Neuronal stem cell (in vitro differentiated cells): ENCODE measurements around the gene MX2.

Experiments used
- DNase-seq: peaks from one replicate; pipeline ENCODE4 v3.0.0-alpha.2; 2013; ENCODE audit warnings: low spot score
- H2AFZ ChIP-seq: one replicate; pipeline ENCODE4 v1.6.1; 2013; ENCODE audit warnings: mild to moderate bottlenecking, low read length, inconsistent platforms
- H2AK5ac ChIP-seq: 2 replicates; pipeline ENCODE4 v1.6.1; 2013; ENCODE audit warnings: low read depth, mild to moderate bottlenecking, inconsistent platforms, low read length, moderate library complexity, mixed read lengths
- H2BK120ac ChIP-seq: 2 replicates; pipeline ENCODE4 v1.6.1; 2013; ENCODE audit warnings: low read depth, mild to moderate bottlenecking, inconsistent platforms, low read length, moderate library complexity, mixed read lengths
- H2BK12ac ChIP-seq: one replicate; pipeline ENCODE4 v1.6.1; 2013; ENCODE audit warnings: low read length, inconsistent platforms
- H2BK15ac ChIP-seq: 2 replicates; pipeline ENCODE4 v1.6.1; 2013; ENCODE audit warnings: mild to moderate bottlenecking, low read length, inconsistent platforms, mixed read lengths
- H2BK5ac ChIP-seq: one replicate; pipeline ENCODE4 v1.6.1; 2013; ENCODE audit warnings: inconsistent platforms, mild to moderate bottlenecking, low read length, moderate library complexity
- H3K14ac ChIP-seq: one replicate; pipeline ENCODE4 v1.6.1; 2013; ENCODE audit warnings: low read length, inconsistent platforms
- H3K18ac ChIP-seq: 2 replicates; pipeline ENCODE4 v1.6.1; 2013; ENCODE audit warnings: low read length, inconsistent platforms
- H3K23ac ChIP-seq: 2 replicates; pipeline ENCODE4 v1.6.1; 2013; ENCODE audit warnings: low read depth, mild to moderate bottlenecking, mixed read lengths, low read length, inconsistent platforms; ENCODE audit not compliant: poor library complexity
- H3K27ac ChIP-seq: replicated peaks from 3 replicates; pipeline ENCODE4 v1.5.1; 2013; ENCODE audit warnings: low read length, inconsistent platforms
- H3K27me3 ChIP-seq, 3 experiments: 2 replicates each; pipeline ENCODE4 v1.6.1; 2013; ENCODE audit warnings: low read length in 3 of 3, mild to moderate bottlenecking in 2 of 3, inconsistent platforms in 1 of 3, low read depth in 1 of 3, mixed read lengths in 1 of 3, moderate library complexity in 1 of 3; ENCODE audit not compliant: control insufficient read depth in 3 of 3, insufficient read depth in 3 of 3
- H3K36me3 ChIP-seq, 2 donors: replicated peaks in 1 of 2; 2 replicates each; pipeline ENCODE4 v1.6.1; 2013; ENCODE audit warnings: low read length in 2 of 2; ENCODE audit not compliant: control insufficient read depth in 2 of 2, insufficient read depth in 2 of 2
- H3K4ac ChIP-seq: 2 replicates; pipeline ENCODE4 v1.6.1; 2013; ENCODE audit warnings: inconsistent platforms, mild to moderate bottlenecking, low read length, moderate library complexity
- H3K4me1 ChIP-seq, 2 donors: 1 replicate in 1 of 2; 2 replicates in 1 of 2; pipeline ENCODE4 v1.6.1; 2013; ENCODE audit warnings: low read length in 2 of 2, low read depth in 1 of 2; ENCODE audit not compliant: control insufficient read depth in 2 of 2, insufficient read depth in 1 of 2
- H3K4me2 ChIP-seq: one replicate; pipeline ENCODE4 v1.6.1; 2013; ENCODE audit warnings: mild to moderate bottlenecking, low read length, inconsistent platforms; ENCODE audit not compliant: insufficient read depth, poor library complexity, severe bottlenecking
- H3K4me3 ChIP-seq, 2 donors: 2 replicates each; pipeline ENCODE4 v1.5.1; 2013; ENCODE audit warnings: low read length in 2 of 2, mild to moderate bottlenecking in 2 of 2, inconsistent platforms in 1 of 2, moderate library complexity in 1 of 2
- H3K79me1 ChIP-seq: one replicate; pipeline ENCODE4 v1.6.1; 2013; ENCODE audit warnings: low read depth, mild to moderate bottlenecking, inconsistent platforms, low read length, moderate library complexity
- H3K9ac ChIP-seq: one replicate; pipeline ENCODE4 v1.6.1; 2013; ENCODE audit warnings: mild to moderate bottlenecking, low read depth, low read length, inconsistent platforms; ENCODE audit not compliant: poor library complexity
- H3K9me3 ChIP-seq, 2 donors: replicated peaks in 1 of 2; 2 replicates each; pipeline versions ENCODE3 to v1.6.1; 2013; ENCODE audit warnings: low read length in 2 of 2, mild to moderate bottlenecking in 2 of 2, inconsistent platforms in 1 of 2, low read depth in 1 of 2, mixed read lengths in 1 of 2, moderate library complexity in 1 of 2; ENCODE audit not compliant: control insufficient read depth in 2 of 2, insufficient read depth in 1 of 2
- H4K8ac ChIP-seq: one replicate; pipeline ENCODE4 v1.6.1; 2013; ENCODE audit warnings: low read depth, mild to moderate bottlenecking, inconsistent platforms, low read length, moderate library complexity
- H4K91ac ChIP-seq: one replicate; pipeline ENCODE4 v1.6.1; 2013; ENCODE audit warnings: low read length, low read depth, mild to moderate bottlenecking, inconsistent platforms; ENCODE audit not compliant: poor library complexity
- WGBS, 2 donors: extraction: QIAGEN DNeasy Blood & Tissue Kit; methylation state at CpG; one replicate each; pipeline ENCODE4 v1.1.7; 2013; ENCODE audit warnings: missing lambda C conversion rate in 2 of 2, mixed read lengths in 1 of 2; ENCODE audit not compliant: insufficient read length in 2 of 2, insufficient replicate concordance in 1 of 2; ENCODE audit errors: extremely low coverage in 2 of 2; 5-methylcytosine and 5-hydroxymethylcytosine counted together

MX2 gene

DNA sequence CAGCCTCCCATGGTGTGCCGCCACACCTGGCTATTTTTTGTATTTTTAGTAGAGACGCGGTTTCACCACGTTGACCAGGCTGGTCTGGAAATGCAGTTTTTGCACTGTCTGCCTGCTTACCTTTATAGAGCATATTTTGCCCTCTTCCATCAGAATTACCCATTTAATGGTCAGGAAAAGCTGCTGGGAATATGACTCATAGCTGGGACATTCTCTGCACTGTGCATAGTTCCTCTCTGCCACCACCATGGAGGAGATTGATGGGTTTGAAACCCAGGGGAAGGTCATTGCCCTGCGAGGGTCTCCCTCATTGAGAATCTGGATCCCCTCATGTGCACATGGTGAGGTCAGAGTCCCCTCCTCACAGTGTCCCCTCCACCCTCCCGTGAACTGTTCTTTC is 96.3 kb downstream of the MX2 start:
- H3K4me3 ChIP-seq, result no peak overlapping the region
- no peak overlapping the region for H2BK15ac ChIP-seq
- no peak overlapping the region for H3K14ac ChIP-seq
- H3K79me1 ChIP-seq, result no peaks in the 10 kb centered on the region
- no peak overlapping the region for H3K23ac ChIP-seq
- H3K4me1 ChIP-seq, result peaks cover 0 to 3% of the 10 kb centered on the region in 2 donors
- H3K9me3 ChIP-seq, result no peaks in the 10 kb centered on the region
- no CpG with 5 or more reads among the region's 6 CpGs for WGBS, 2 donors
- H3K4ac ChIP-seq, result no peak overlapping the region
- H3K18ac ChIP-seq, result no peak overlapping the region
- H4K8ac ChIP-seq, result no peak overlapping the region
- no peak overlapping the region for H3K9ac ChIP-seq
- no peak for DNase-seq
- no peak overlapping the region for H4K91ac ChIP-seq
- H3K27me3 ChIP-seq, result no peaks in the 10 kb centered on the region
- H2AFZ ChIP-seq, result no peak overlapping the region
- H2BK5ac ChIP-seq, result no peak overlapping the region
- no peak overlapping the region for H3K4me2 ChIP-seq
- H3K36me3 ChIP-seq, result no peaks in the 10 kb centered on the region
- no peak overlapping the region for H2BK120ac ChIP-seq
- H2AK5ac ChIP-seq, result peak overlapping the region; percentile 12
- H2BK12ac ChIP-seq, result no peak overlapping the region
- no peak overlapping the region for H3K27ac ChIP-seq

DNA sequence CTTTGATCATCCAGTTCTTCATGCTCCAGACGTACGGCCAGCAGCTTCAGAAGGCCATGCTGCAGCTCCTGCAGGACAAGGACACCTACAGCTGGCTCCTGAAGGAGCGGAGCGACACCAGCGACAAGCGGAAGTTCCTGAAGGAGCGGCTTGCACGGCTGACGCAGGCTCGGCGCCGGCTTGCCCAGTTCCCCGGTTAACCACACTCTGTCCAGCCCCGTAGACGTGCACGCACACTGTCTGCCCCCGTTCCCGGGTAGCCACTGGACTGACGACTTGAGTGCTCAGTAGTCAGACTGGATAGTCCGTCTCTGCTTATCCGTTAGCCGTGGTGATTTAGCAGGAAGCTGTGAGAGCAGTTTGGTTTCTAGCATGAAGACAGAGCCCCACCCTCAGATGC is 96.7 kb downstream of the MX2 start:
- no peaks in the 10 kb centered on the region for H3K27me3 ChIP-seq
- H3K18ac ChIP-seq, result no peak overlapping the region
- H3K79me1 ChIP-seq, result no peaks in the 10 kb centered on the region
- H2BK15ac ChIP-seq, result no peak overlapping the region
- H2AFZ ChIP-seq, result no peak overlapping the region
- H2BK12ac ChIP-seq, result no peak overlapping the region
- peaks cover 0 to 3% of the 10 kb centered on the region in 2 donors for H3K4me1 ChIP-seq
- DNase-seq, result no peak
- no peak overlapping the region for H2BK120ac ChIP-seq
- no peak overlapping the region for H4K8ac ChIP-seq
- H3K9ac ChIP-seq, result no peak overlapping the region
- H3K36me3 ChIP-seq, result no peaks in the 10 kb centered on the region
- no peak overlapping the region for H3K23ac ChIP-seq
- no peak overlapping the region for H2BK5ac ChIP-seq
- H2AK5ac ChIP-seq, result peak overlapping the region; percentile 12
- H3K9me3 ChIP-seq, result no peaks in the 10 kb centered on the region
- no peak overlapping the region for H4K91ac ChIP-seq
- no peak overlapping the region for H3K4ac ChIP-seq
- H3K27ac ChIP-seq, result no peak overlapping the region
- no peak overlapping the region for H3K4me2 ChIP-seq
- H3K4me3 ChIP-seq, result no peak overlapping the region
- no CpG with 5 or more reads among the region's 22 CpGs for WGBS, 2 donors
- no peak overlapping the region for H3K14ac ChIP-seq
